KBM-7 (cell line): Measurements from ENCODE around the gene NKPD1.
A peak's percentile ranks its signal among the peaks of the same experiment; 100 is the strongest.
"Not testable (repeated sequence)": the region's sequence is repeated elsewhere in the genome, so short reads cannot be mapped to it uniquely, and the experiment has no call there.

Experiments
- DNase-seq: peaks from one replicate; pipeline ENCODE4 v3.0.0-alpha.2; 2015
- in situ Hi-C: fragments of 300-500 bp; cut with MboI; formaldehyde crosslinking; loops from 2 replicates; pipeline ENCODE4 v1.14.3; 2020; ENCODE audit warnings: low sequenced_read_pairs, low pct_unique_long_range_greater_than_20kb, mixed read lengths

NKPD1 gene

DNA sequence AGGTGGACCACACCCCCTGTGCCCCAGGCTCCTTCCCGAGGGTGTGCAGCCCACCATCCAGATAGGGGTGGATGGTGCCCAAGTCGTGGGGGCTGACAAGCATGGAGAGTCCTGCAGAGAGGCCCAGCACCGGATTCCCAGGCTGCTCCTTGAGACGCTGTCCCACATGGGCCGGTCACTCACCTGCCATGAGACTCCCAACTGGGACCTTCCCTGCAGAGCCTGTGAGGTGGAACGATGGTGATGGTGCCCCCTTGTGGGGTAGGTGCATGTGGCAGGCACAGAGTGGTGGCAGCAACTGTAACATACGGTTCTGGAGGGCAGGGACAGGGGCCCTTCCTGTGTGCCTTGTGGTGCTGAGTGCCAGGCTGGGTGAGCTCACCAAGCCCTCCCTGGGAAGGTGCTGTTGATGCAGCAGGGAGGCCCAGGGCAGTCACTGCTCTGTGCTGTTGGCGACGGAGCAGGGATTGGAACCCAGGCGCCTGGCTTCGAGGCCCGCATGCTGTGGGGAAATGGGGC, 34.7 kb downstream of the NKPD1 start:
- DNase-seq, result peak; percentile 73
- in situ Hi-C loops, result no loop called here

DNA sequence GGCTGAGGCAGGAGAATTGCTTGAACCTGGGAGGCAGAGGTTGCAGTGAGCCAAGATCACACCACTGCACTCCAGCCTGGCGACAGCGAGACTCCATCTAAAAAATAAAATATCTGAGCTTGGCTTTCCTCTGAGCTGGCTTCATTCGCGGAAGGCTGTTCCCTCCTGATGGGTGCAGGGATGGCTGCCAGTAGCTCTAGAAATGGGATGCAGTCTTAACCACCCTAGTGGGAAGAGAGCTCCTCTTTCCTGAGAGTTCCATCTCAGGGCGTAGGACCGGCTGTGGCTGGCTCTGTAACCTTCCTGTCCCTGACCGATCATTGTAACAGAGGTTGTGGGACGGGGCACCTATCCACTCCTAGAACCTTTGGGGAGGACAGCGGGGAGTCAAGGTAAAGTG, 35.4 kb downstream of the NKPD1 start:
- in situ Hi-C loops, result no loop called here
- no peak for DNase-seq

DNA sequence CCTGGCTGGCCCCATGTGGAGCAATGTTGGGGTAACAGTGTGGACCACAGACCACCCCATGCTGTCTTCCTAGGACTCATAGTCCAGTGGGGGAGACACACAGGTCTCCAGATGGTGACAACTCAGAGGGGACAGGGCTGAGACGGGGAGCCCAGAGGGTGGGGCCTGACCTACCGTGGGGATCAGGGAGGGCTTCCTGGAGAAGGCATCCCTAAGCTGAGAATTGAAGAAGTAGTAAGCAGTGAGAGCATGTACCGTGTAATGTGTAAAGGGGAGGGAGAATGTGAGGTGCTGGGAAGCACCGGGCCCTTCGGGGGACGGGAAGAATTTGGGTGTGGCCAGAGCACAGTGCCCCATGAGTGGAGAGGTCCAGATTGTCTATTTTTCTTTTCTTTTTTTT, 36.8 kb downstream of the NKPD1 start:
- no peak for DNase-seq
- in situ Hi-C loops, result no loop called here

DNA sequence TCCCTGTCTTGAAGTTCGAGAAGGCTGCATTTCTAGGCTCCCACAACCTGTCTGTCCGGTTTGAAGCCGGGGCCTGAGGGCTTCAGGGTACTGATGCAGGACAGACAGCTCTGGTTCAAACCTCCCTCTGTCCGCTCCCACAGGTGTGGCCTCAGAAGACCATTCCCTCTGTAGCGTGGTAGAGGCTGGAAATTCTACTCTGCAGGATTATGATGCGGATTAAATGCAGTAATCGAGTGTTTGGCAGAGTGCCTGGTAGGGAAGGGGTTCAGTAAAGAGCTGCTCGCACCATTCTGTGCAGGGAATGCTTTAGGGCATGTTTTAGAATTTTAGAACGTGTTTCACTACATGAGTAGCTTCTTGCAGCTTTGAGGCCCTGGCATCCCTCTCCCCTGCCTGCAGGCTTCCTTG, 37.3 kb downstream of the NKPD1 start:
- in situ Hi-C loops, result no loop called here
- DNase-seq, result no peak

DNA sequence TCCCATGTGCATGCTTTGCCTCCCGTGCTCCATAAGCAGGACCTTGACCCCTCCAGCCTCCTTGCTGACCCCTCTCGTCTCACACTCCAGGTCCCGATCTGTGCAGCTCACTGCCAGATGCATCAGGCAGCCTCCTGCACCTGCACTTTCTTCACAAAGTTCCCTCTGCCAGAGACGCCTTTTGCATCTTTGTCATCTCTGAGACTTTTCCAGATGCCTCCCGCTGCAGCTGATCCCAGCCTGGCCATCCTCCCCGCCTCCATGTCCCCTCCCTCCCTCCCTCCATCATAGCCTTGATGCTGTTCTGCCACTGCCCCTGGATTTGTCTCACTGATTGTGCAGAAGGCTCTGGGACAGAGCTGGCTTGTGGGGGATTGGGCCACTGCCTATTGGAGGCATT, 38.0 kb downstream of the NKPD1 start:
- in situ Hi-C loops, result no loop called here

DNA sequence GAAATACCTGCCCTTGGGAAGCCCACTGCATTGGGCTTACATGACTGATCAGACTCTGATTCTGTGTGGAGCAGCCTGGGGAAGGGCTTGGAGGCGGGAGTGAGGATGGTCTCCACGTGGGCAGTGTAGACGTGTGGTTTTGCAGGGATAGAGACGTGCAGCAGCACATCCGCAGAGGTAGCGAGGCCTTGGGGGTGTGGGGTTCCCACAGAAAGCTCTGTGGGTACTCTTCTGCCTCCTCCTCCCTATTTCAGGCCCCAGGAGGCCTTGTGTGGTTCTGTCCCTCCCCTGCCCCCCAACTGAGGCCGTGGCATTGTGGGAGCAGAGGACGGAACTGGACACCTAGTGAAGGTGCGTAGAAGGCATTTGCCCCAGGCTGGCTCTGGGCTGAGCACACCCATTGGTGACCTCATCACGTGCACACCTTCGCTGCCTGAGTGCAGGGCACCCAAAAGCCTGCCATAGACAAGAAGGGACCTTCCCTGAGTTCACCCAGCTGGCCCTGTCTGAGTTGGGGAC, 38.9 kb downstream of the NKPD1 start:
- in situ Hi-C loops, result no loop called here
- no peak for DNase-seq

More for the DNA sequence above, 38.0 kb downstream of the NKPD1 start:
- DNase-seq, result no peak

DNA sequence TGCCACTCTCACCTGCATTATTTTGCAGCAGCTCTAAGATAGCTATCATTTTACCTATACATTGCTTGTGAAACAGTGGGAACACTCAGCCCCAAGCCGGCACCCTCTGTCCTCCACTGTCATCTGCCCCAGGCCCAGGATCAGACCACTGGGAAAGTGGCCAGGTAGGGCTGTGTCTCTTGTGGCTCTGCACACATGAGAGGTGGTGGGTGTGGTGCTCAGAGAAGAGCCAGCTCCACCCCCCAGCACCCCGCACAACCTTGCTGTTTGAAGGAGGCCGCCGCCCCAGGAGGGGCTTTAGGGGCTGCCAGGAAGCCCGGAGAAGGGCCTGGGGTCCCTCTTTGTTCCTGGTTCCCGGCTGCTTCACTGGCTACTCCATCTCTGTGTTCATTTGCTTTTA, 41.2 kb downstream of the NKPD1 start:
- no peak for DNase-seq
- in situ Hi-C loops, result no loop called here

DNA sequence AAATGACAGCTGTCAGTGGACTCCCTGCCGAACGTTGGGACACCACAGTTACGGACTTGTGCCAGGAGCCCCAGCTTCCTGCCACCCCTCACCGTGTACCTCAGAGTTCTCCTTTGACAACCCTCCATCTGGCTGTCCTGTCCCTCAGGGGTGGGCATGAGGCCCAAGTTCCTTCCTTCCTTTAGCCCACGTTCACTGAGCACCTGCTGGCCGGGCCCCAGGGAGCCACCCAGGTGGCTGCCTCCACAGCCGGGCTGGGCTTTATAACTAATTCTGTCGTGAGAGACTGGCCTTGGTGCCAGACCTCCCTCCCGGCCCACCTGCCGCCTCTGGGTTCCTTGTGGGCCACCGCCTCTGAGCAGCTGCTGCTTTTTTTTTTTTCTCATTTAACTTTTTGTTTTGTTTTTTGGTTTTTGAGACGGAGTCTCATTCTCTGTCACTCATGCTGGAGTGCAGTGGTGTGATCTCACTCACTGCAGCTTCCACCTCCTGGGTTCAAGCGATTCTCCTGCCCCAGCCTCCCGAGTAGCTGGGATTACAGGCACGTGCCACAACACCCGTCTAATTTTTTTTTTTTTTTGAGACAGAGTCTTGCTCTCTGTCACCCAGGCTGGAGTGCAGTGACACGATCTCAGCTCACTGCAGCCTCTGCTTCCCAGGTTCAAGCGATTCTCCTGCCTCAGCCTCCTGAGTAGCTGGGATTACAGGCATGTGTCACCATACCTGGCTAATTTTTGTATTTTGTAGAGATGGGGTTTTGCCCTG, 42.0 kb downstream of the NKPD1 start:
- in situ Hi-C loops, DNase-seq: not testable (repeated sequence)

DNA sequence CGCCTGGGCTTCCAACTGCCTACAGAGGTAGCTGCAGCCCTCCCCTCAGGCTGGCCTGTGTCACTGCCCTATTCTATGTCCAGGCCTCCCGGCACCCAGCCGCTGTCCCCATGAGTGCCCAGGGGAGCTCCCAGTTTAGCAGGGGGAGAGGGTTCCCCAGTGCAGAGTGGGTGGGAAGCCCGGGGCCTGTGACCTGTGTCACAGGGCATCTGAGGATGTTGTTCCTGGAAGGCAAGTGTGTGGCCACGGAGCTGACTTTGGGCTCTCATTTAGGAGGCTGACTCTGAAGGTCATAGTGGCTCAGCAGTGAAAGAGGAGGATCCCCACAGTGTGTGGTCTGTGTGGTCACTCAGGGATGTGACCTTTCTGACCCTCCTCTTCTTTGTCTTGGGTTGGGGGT, 42.7 kb downstream of the NKPD1 start:
- in situ Hi-C loops, result no loop called here
- DNase-seq, result no peak

DNA sequence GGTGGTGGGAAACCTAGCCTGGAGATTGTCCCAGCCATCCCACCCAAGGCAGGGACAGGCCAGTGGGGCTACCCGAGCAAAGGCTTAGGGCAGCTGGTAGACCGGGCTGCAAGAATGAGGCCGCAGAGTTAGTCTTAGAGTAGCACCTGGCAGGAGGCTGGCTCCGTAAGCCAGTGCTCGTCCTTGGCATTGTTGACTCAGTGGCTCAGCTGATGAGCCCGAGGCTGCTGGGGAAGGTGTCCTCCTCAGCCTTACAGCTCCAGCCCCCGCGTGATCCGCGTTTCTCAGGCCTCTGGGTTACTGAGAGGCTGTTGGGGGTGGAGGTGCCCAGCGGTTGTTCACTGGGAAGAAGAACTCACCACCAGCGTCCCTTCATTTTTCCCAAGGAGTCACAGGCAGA, 43.1 kb downstream of the NKPD1 start:
- in situ Hi-C loops, result no loop called here
- no peak for DNase-seq

DNA sequence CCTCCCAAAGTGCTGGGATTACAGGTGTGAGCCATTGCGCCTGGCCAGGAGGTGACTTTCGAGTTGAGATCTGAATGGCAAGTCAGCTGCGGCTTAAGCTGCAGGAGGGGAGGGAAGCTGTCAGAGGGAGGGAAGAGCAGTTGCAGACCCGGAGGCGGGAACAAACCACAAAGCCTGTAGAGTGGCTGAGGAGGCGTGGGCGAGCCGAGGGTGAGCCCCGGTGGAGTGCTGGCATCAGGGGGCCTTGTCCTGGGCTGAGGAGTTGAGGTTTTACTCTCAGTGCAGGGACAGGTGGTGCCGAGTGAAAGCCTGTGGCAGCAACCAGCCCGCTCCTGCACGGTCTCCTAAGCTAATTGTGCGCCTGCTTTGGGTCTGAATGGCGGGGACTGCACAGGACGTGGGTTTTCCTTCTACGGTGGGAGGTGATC, 43.6 kb downstream of the NKPD1 start:
- peak; percentile 94 for DNase-seq
- in situ Hi-C loops, result no loop called here

DNA sequence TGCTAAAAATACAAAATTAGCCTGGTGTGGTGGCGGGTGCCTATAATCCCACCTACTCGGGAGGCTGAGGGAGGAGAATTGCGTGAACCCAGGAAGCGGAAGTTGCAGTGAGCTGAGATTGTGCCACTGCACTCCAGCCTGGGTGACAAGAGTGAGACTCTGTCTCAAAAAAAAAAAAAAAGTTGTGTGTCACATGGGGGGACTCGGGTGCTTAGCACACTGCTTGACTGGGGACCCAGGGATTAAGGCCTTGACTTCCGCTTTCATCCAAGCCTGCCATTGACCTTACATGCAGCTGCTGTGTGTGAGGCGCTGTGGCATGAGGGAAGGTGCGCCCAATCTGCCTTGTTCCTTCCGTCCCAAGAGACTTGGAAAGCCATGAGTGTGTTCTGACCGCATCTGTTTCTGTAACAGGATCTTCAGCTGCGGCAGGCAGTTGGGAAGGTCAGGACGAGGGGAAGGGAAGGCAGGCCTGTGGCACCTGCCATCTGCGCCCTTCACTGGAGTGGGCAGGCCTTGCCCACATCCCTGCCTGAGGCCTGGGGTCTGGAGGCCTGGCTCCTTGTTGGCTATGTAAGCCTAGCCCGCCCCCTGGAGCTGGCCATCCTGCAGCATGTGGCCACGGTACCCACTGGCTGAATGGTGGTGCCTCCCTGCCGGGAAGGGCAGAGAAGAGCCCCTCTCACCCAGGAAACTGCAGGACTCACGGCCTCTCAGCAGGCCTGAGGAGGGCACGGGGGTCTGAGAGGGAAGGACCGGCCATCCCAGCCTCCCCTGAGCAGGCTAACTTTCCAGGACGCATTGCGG, 44.8 kb downstream of the NKPD1 start:
- in situ Hi-C loops, result no loop called here
- DNase-seq, result no peak

DNA sequence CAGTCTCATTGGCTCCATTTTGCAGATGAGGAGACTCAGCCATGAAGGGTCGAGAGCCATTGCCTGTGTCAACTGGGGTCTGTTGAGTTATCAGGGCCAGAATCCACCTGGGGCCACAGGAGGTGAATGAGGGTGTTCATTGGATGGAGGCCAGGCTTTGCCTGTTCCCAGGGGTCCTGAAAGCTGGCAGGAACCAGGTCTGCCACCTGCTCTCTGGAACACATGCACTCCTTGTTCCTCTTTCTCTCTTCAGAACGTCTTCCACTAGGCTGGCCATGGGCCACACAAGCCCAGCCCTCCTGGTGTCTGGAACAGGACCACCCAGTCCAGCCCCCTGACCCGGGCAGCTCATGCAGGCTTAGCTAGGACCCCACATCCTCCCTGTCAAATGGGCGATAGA, 46.7 kb downstream of the NKPD1 start:
- in situ Hi-C loops, result no loop called here
- peak; percentile 14 for DNase-seq

DNA sequence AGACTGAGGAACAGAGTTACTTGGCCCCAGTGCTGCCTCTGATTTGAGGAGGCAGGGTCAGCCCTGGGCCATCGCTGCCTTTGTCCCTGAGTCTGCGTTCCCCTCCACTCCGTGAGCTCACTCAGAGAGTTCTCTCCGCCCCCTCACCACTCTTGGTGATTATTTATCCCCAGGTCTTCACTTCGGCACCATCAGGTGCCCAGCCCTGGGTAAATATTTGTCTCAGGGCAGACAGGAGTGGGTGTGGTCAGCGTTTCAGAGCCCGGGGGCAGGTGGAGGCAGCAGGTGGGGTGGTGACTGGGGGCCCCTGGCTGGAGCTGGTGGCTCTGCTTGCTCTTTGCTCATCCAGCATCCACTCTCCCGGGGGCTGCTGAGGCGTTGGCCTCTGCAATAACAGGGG, 47.2 kb downstream of the NKPD1 start:
- in situ Hi-C loops, result no loop called here
- no peak for DNase-seq

DNA sequence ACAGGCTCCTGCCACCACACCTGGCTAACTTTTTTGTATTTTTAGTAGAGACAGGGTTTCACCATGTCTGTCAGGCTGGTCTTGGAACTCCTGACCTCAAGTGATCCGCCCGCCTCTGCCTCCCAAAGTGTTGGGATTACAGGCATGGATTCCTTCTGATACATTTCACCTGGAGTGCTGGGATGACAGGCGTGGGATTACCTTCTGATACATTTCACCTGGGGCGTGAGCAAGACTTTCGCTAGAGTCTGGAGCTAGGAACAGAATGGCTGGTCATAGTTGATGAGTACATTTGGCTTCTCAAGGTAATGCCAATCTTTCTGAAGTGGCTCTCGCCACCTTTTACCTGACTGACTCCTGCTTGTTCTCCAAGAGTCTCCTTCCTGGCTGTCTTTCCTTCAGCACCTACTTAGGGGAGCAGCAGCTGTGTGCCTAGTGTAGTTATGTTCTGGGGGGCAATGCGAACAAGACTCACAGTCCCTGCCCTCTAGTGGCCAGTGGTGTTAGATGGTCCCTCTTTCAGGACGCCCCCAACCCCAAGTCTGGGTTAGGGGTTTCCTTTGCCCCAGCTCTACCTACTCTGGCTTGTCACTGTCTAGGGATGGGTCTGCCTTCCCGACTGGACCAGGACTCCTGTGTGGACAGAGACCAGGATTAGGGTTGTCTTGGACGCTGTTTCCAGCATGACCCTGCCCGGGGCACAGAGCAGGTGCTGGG, 48.5 kb downstream of the NKPD1 start:
- no peak for DNase-seq
- in situ Hi-C loops, result no loop called here
